SK-N-SH treated with all-trans-retinoic acid at 6 μM for 48 hours (cell line): ENCODE data around the gene RUFY3.

Experiments
- ATAC-seq: fragments of 200-7000 bp; cut with Tn5 transposase; 3 replicates; pipeline ENCODE4 v1.9.1; 2020; ENCODE audit warnings: mild to moderate bottlenecking, moderate library complexity
- ARNTL ChIP-seq: fragments of 450-650 bp; formaldehyde crosslinking; IDR thresholded peaks from 2 replicates; pipeline ENCODE4 v1.5.0; 2020; ENCODE audit warnings: low read depth, mild to moderate bottlenecking, moderate library complexity, borderline replicate concordance
- BACH2 ChIP-seq: fragments of 250-450 bp; sonication (Bioruptor Pico); IDR thresholded peaks from 2 replicates; pipeline ENCODE4 v1.9.0; 2021; ENCODE audit warnings: mild to moderate bottlenecking, borderline replicate concordance
- CSDC2 ChIP-seq: fragments of 250-450 bp; sonication (Bioruptor Pico); IDR thresholded peaks from 2 replicates; pipeline ENCODE4 v1.5.0; 2020; ENCODE audit warnings: mild to moderate bottlenecking, moderate library complexity
- ESRRG ChIP-seq: fragments of 250-450 bp; sonication (Bioruptor Pico); IDR thresholded peaks from 2 replicates; pipeline ENCODE4 v1.6.1; 2021; ENCODE audit warnings: mild to moderate bottlenecking
- GLIS3 ChIP-seq: fragments of 250-450 bp; sonication (Bioruptor Pico); IDR thresholded peaks from 2 replicates; pipeline ENCODE4 v1.5.0; 2020; ENCODE audit warnings: mild to moderate bottlenecking, moderate library complexity
- ISL1 ChIP-seq: fragments of 250-450 bp; sonication (Bioruptor Pico); IDR thresholded peaks from 2 replicates; pipeline ENCODE4 v2.1.2; 2022; ENCODE audit warnings: mild to moderate bottlenecking, moderate library complexity
- OSR1 ChIP-seq: fragments of 250-450 bp; sonication (Bioruptor Pico); IDR thresholded peaks from 2 replicates; pipeline ENCODE4 v1.8.0; 2022; ENCODE audit warnings: moderate library complexity, mild to moderate bottlenecking, inconsistent platforms
- POU6F1 ChIP-seq: fragments of 250-450 bp; sonication (Bioruptor Pico); IDR thresholded peaks from 2 replicates; pipeline ENCODE4 v1.8.0; 2021; ENCODE audit warnings: low read depth, mild to moderate bottlenecking, moderate library complexity, borderline replicate concordance
- PPARA ChIP-seq: fragments of 250-450 bp; sonication (Bioruptor Pico); IDR thresholded peaks from 2 replicates; pipeline ENCODE4 v1.5.0; 2020; ENCODE audit warnings: mild to moderate bottlenecking, borderline replicate concordance
- RARB ChIP-seq: fragments of 250-450 bp; sonication (Bioruptor Pico); IDR thresholded peaks from 2 replicates; pipeline ENCODE4 v1.8.0; 2021; ENCODE audit warnings: mild to moderate bottlenecking, moderate library complexity
- SNAI2 ChIP-seq: fragments of 250-450 bp; sonication (Bioruptor Pico); IDR thresholded peaks from 2 replicates; pipeline ENCODE4 v1.5.0; 2020; ENCODE audit warnings: mild to moderate bottlenecking, moderate library complexity
- ZC3H10 ChIP-seq: fragments of 250-450 bp; sonication (Bioruptor Pico); IDR thresholded peaks from 2 replicates; pipeline ENCODE4 v1.5.1; 2021; ENCODE audit warnings: mild to moderate bottlenecking, moderate library complexity
- ZFP3 ChIP-seq: fragments of 250-450 bp; sonication (Bioruptor Pico); IDR thresholded peaks from 2 replicates; pipeline ENCODE4 v1.5.0; 2020; ENCODE audit warnings: mild to moderate bottlenecking, moderate library complexity
- ZFP30 ChIP-seq: fragments of 450-650 bp; formaldehyde crosslinking; IDR thresholded peaks from 2 replicates; pipeline ENCODE4 v1.5.0; 2022; ENCODE audit warnings: mild to moderate bottlenecking, moderate library complexity
- ZNF565 ChIP-seq: fragments of 450-650 bp; formaldehyde crosslinking; conservative IDR thresholded peaks from 2 replicates; pipeline ENCODE4 v1.5.0; 2020; ENCODE audit warnings: low read depth, mild to moderate bottlenecking, moderate library complexity
- ZNF70 ChIP-seq: fragments of 450-650 bp; formaldehyde crosslinking; IDR thresholded peaks from 2 replicates; pipeline ENCODE4 v1.5.0; 2020; ENCODE audit warnings: mild to moderate bottlenecking, moderate library complexity
- ZNF8 ChIP-seq: fragments of 450-650 bp; formaldehyde crosslinking; IDR thresholded peaks from 2 replicates; pipeline ENCODE4 v1.5.0; 2020; ENCODE audit warnings: mild to moderate bottlenecking, moderate library complexity
- TF ChIP-seq, protein P1 (sequence below): fragments of 250-450 bp; sonication (Bioruptor Pico); IDR thresholded peaks from 2 replicates; pipeline ENCODE4 v1.5.0; 2020; ENCODE audit warnings: mild to moderate bottlenecking, moderate library complexity
- TF ChIP-seq, protein P2 (sequence below): fragments of 250-450 bp; sonication (Bioruptor Pico); IDR thresholded peaks from 2 replicates; pipeline ENCODE4 v1.5.1; 2020; ENCODE audit warnings: low read depth, mild to moderate bottlenecking, moderate library complexity
- TF ChIP-seq, protein P3 (sequence below): fragments of 250-450 bp; sonication (Bioruptor Pico); IDR thresholded peaks from 2 replicates; pipeline ENCODE4 v1.5.1; 2021; ENCODE audit warnings: mild to moderate bottlenecking, moderate library complexity

Gene RUFY3

GRCh38 chr4:70778888-70779422 is 57.2 kb downstream of the RUFY3 start (continued):
- TF ChIP-seq, protein P1, sequence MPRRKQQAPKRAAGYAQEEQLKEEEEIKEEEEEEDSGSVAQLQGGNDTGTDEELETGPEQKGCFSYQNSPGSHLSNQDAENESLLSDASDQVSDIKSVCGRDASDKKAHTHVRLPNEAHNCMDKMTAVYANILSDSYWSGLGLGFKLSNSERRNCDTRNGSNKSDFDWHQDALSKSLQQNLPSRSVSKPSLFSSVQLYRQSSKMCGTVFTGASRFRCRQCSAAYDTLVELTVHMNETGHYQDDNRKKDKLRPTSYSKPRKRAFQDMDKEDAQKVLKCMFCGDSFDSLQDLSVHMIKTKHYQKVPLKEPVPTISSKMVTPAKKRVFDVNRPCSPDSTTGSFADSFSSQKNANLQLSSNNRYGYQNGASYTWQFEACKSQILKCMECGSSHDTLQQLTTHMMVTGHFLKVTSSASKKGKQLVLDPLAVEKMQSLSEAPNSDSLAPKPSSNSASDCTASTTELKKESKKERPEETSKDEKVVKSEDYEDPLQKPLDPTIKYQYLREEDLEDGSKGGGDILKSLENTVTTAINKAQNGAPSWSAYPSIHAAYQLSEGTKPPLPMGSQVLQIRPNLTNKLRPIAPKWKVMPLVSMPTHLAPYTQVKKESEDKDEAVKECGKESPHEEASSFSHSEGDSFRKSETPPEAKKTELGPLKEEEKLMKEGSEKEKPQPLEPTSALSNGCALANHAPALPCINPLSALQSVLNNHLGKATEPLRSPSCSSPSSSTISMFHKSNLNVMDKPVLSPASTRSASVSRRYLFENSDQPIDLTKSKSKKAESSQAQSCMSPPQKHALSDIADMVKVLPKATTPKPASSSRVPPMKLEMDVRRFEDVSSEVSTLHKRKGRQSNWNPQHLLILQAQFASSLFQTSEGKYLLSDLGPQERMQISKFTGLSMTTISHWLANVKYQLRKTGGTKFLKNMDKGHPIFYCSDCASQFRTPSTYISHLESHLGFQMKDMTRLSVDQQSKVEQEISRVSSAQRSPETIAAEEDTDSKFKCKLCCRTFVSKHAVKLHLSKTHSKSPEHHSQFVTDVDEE (CRISPR knock-in tag): no peak
- TF ChIP-seq ZFP30 (CRISPR knock-in tag) (no peak), RARB (no peak)

GRCh38 chr4:70783096-70783495 is 61.3 kb downstream of the RUFY3 start:
- TF ChIP-seq, protein P1 (CRISPR knock-in tag): no peak
- TF ChIP-seq ZNF565 (CRISPR knock-in tag): no peak
- no peak for TF ChIP-seq OSR1 (CRISPR knock-in tag)
- no peak for TF ChIP-seq CSDC2
- TF ChIP-seq ISL1: no peak
- no peak for TF ChIP-seq PPARA
- TF ChIP-seq, protein P2, sequence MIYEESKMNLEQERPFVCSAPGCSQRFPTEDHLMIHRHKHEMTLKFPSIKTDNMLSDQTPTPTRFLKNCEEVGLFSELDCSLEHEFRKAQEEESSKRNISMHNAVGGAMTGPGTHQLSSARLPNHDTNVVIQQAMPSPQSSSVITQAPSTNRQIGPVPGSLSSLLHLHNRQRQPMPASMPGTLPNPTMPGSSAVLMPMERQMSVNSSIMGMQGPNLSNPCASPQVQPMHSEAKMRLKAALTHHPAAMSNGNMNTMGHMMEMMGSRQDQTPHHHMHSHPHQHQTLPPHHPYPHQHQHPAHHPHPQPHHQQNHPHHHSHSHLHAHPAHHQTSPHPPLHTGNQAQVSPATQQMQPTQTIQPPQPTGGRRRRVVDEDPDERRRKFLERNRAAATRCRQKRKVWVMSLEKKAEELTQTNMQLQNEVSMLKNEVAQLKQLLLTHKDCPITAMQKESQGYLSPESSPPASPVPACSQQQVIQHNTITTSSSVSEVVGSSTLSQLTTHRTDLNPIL (CRISPR knock-in tag): no peak
- TF ChIP-seq ARNTL (CRISPR knock-in tag): no peak
- no peak for TF ChIP-seq ZNF8 (CRISPR knock-in tag)
- no peak for TF ChIP-seq BACH2 (CRISPR knock-in tag)
- TF ChIP-seq ZFP3 (CRISPR knock-in tag): no peak
- TF ChIP-seq ESRRG (CRISPR knock-in tag): no peak
- no peak for TF ChIP-seq GLIS3
- TF ChIP-seq, protein P3, sequence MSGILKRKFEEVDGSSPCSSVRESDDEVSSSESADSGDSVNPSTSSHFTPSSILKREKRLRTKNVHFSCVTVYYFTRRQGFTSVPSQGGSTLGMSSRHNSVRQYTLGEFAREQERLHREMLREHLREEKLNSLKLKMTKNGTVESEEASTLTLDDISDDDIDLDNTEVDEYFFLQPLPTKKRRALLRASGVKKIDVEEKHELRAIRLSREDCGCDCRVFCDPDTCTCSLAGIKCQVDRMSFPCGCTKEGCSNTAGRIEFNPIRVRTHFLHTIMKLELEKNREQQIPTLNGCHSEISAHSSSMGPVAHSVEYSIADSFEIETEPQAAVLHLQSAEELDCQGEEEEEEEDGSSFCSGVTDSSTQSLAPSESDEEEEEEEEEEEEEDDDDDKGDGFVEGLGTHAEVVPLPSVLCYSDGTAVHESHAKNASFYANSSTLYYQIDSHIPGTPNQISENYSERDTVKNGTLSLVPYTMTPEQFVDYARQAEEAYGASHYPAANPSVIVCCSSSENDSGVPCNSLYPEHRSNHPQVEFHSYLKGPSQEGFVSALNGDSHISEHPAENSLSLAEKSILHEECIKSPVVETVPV (CRISPR knock-in tag): no peak
- ATAC-seq: no peak

DNA sequence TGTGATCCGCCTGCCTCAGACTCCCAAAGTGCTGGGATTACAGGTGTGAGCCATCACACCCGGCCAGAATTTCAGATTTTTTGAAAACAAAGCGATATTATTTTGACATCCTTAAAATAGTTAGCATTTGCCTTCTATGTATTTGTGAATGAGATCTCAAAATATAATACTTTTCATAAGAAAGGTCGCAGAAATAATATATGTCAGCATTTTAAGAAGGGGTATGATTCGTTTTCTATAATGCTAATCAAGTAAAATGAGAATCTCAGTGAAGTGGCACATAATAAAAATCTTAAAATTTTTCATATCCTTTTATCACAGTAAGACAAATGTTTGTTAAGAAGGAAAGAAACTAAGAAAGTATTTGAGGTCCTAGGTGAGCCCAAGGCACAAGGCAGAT is 65.7 kb downstream of the RUFY3 start:
- TF ChIP-seq ZNF70 (CRISPR knock-in tag) (no peak), ZFP30 (CRISPR knock-in tag) (no peak), OSR1 (CRISPR knock-in tag) (no peak), PPARA (no peak), ZNF8 (CRISPR knock-in tag) (no peak), RARB (no peak), ESRRG (CRISPR knock-in tag) (no peak), CSDC2 (no peak), ISL1 (no peak), ZNF565 (CRISPR knock-in tag) (no peak), ZC3H10 (CRISPR knock-in tag) (no peak), ARNTL (CRISPR knock-in tag) (no peak), POU6F1 (CRISPR knock-in tag) (no peak), GLIS3 (no peak), SNAI2 (no peak)
- TF ChIP-seq, protein P3 (CRISPR knock-in tag): no peak
- TF ChIP-seq, protein P2 (CRISPR knock-in tag): no peak
- no peak for ATAC-seq
